ENCODE results near the gene VILL. TPM values are rescaled to one million over a fixed set of nuclear protein-coding genes. Genes with fewer than 3 reads are reported as not detected.

Gene VILL
- total and polyA plus RNA-seq, 2 of the 8 experiments (the other 6 are each of a cell fraction or from before 2014, with no cell fraction given): 4.1 to 4.2 TPM

DNA sequence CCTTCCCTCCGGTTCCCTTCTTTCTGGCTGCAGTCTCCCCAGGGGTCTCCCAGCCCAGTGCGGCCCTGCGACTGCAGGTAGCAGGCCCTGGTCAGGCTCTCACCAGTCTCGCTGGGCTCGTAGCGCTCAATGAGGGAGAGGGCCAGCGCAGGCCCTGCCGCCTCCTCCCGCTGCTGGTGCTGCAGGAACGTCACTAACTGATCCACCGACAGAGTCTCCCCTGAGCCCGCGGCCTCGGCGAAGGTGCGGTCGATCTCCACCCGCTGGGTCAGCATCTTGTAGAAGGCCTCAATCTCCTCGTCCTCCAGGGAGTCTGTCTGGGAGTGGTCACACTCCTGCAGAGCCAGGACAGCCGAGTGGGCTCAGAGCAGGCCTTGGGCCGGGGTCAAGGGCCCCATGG lies 20.5 kb downstream of the VILL start:
- POLR2A ChIA-PET (ENCODE audit: partially characterized antibody): no interaction called here
- no peak for FAIRE-seq
- TF ChIP-seq HDAC2 (IDR thresholded peaks at IDR 0.05; ENCODE audit: borderline replicate concordance in 1 of 2, low read depth in 2 of 2, low read length in 2 of 2) (no peak), TBP (IDR thresholded peaks at IDR 0.05; ENCODE audit: low read depth, low read length) (no peak), JUND (IDR thresholded peaks at IDR 0.05; ENCODE audit: low read length) (no peak), SP1 (IDR thresholded peaks at IDR 0.05; ENCODE audit: low read depth, low read length) (no peak), PHF8 (conservative IDR thresholded peaks at IDR 0.05; ENCODE audit: low read depth, low read length) (no peak), JUN (IDR thresholded peaks at IDR 0.05; ENCODE audit: low read depth, low read length) (no peak), CHD1 (IDR thresholded peaks at IDR 0.05; ENCODE audit: low read depth, low read length) (no peak), SIN3A (conservative IDR thresholded peaks at IDR 0.05 in 1 of 2, IDR thresholded peaks at IDR 0.05 in 1 of 2; ENCODE audit: low read depth in 1 of 2, low read length in 2 of 2) (no peak), EP300 (IDR thresholded peaks at IDR 0.05; ENCODE audit: borderline replicate concordance in 1 of 2, low read depth in 2 of 2, low read length in 2 of 2) (no peak), POLR2AphosphoS5 (IDR thresholded peaks at IDR 0.05; ENCODE audit: low read depth, low read length) (no peak), GTF2F1 (IDR thresholded peaks at IDR 0.05; ENCODE audit: borderline replicate concordance, low read depth, low read length) (no peak), FOSL1 (IDR thresholded peaks at IDR 0.05; ENCODE audit: insufficient read depth, low read depth, low read length) (no peak)
- TF ChIP-seq, protein P1, sequence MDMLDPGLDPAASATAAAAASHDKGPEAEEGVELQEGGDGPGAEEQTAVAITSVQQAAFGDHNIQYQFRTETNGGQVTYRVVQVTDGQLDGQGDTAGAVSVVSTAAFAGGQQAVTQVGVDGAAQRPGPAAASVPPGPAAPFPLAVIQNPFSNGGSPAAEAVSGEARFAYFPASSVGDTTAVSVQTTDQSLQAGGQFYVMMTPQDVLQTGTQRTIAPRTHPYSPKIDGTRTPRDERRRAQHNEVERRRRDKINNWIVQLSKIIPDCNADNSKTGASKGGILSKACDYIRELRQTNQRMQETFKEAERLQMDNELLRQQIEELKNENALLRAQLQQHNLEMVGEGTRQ (IDR thresholded peaks at IDR 0.05; ENCODE audit: low read length): no peak

More for the DNA sequence above, 20.5 kb downstream of the VILL start:
- Histone ChIP-seq H3K27me3 (replicated peaks in 1 of 4; ENCODE audit: control insufficient read depth in 3 of 4, extremely low read depth in 1 of 4, insufficient read depth in 3 of 4, low read length in 3 of 4) (no peaks in the 10 kb centered on the region), H3K56ac (replicated peaks; ENCODE audit: insufficient read length, low read depth, low read length) (no peak overlapping the region), H3K4ac (replicated peaks; ENCODE audit: insufficient read length, low read depth, low read length) (no peak overlapping the region), H4K8ac (ENCODE audit: extremely low read depth, insufficient read depth, low read length) (no peak overlapping the region), H3K4me1 (replicated peaks in 1 of 4; ENCODE audit: control insufficient read depth in 3 of 4, insufficient read depth in 4 of 4, low read length in 3 of 4) (no peaks in the 10 kb centered on the region), H3K23ac (ENCODE audit: insufficient read length) (no peak overlapping the region), H3K79me2 (ENCODE audit: control insufficient read depth in 1 of 2, insufficient read depth in 2 of 2, low read length in 2 of 2) (no peaks in the 10 kb centered on the region), H3K9me3 (ENCODE audit: insufficient read depth in 2 of 2, low read depth in 1 of 2, low read length in 1 of 2) (no peaks in the 10 kb centered on the region), H3K23me2 (ENCODE audit: low read depth, low read length) (no peaks in the 10 kb centered on the region), H4K20me1 (replicated peaks in 1 of 2; ENCODE audit: control insufficient read depth in 1 of 2, insufficient read depth in 2 of 2, low read length in 2 of 2) (no peaks in the 10 kb centered on the region), H3K4me2 (ENCODE audit: insufficient read depth in 1 of 2, low read depth in 2 of 2, low read length in 2 of 2) (no peak overlapping the region), H2BK20ac (ENCODE audit: low read length) (no peak overlapping the region), H3K79me1 (ENCODE audit: low read depth, low read length) (no peaks in the 10 kb centered on the region), H3K36me3 (ENCODE audit: control insufficient read depth in 2 of 4, insufficient read depth in 4 of 4, low read length in 3 of 4) (peaks cover 0 to 5% (median 2%) of the 10 kb centered on the region in 4 experiments; a peak in 2 of 8 replicates), H3K9ac (replicated peaks in 1 of 4; ENCODE audit: extremely low read depth in 1 of 4, low read depth in 3 of 4, low read length in 3 of 4) (no peak overlapping the region), H3K27ac (ENCODE audit: low read depth, low read length) (no peak overlapping the region), H2BK5ac (ENCODE audit: low read depth, low read length) (no peak overlapping the region), H2BK15ac (ENCODE audit: low read length) (no peak overlapping the region), H2BK12ac (ENCODE audit: low read depth, low read length) (no peak overlapping the region), H3K4me3 (ENCODE audit: extremely low read depth in 1 of 4, insufficient read depth in 2 of 4, low read depth in 3 of 4, low read length in 4 of 4) (no peak overlapping the region), H3K18ac (ENCODE audit: extremely low read depth, low read length) (no peak overlapping the region), H3K14ac (ENCODE audit: insufficient read length) (no peak overlapping the region), H2BK120ac (replicated peaks; ENCODE audit: low read depth, low read length) (no peak overlapping the region), H4K5ac (ENCODE audit: insufficient read length, low read depth, low read length) (no peak overlapping the region), H4K91ac (replicated peaks; ENCODE audit: insufficient read length, low read length) (no peak overlapping the region), H2AK5ac (ENCODE audit: low read depth, low read length) (no peak overlapping the region), H2AFZ (ENCODE audit: low read length) (no peak overlapping the region)
- DNase-seq (ENCODE audit: low read depth in 1 of 2, low spot score in 2 of 2): no peak
- CTCF ChIA-PET (ENCODE audit: partially characterized antibody): interaction anchor here (0.7 to 9.6 kb wide), 4 partner anchors 8 to 45 kb away, joined by 3 to 74 read pairs (median 4); no protein-coding TSS in a partner anchor
- 96% methylated on average over 18 of the region's 21 CpGs; no CpG with 5 or more reads in 1 of the 2 experiments for WGBS, 2 experiments (ENCODE audit: extremely low coverage in 1 of 2, insufficient coverage in 1 of 2, insufficient read length in 1 of 2, insufficient replicate concordance in 2 of 2, low coverage in 1 of 2, low lambda C conversion rate in 2 of 2, missing lambda C conversion rate in 1 of 2)
